K562 (cell line): ENCODE results near the gene ILK. TPM values are rescaled to one million over a fixed set of nuclear protein-coding genes. Genes with fewer than 3 reads are reported as not detected.

Source experiments
- CEBPG ChIP-seq, 3 experiments: fragments of 200-800 bp in 1 of 3; sonication (Bioruptor generic) in 1 of 3; sonication (generic) in 1 of 3; formaldehyde crosslinking in 1 of 3; IDR thresholded peaks in 2 of 3; conservative IDR thresholded peaks in 1 of 3; 2 replicates each; pipeline versions ENCODE4 v1.6.1 to v1.8.0; 2016 to 2022; ENCODE audit warnings: missing compliant biosample characterization in 2 of 3, missing genetic modification characterization in 2 of 3, mild to moderate bottlenecking in 1 of 3, missing genetic modification reagents in 1 of 3
- E2F8 ChIP-seq: fragments of 450-650 bp; IDR thresholded peaks from 2 replicates; pipeline ENCODE4 v1.7.1; 2018; ENCODE audit warnings: mild to moderate bottlenecking, low read depth; ENCODE audit not compliant: partially characterized antibody
- HDGF ChIP-seq: fragments of 450-650 bp; IDR thresholded peaks from 2 replicates; pipeline ENCODE4 v1.6.1; 2016
- IRF1 ChIP-seq: sonication (generic); formaldehyde crosslinking; IDR thresholded peaks from 2 replicates; pipeline ENCODE4 v1.8.0; 2022; ENCODE audit warnings: missing genetic modification reagents, mild to moderate bottlenecking, borderline replicate concordance
- KDM2B ChIP-seq: fragments of 250-450 bp; sonication (Bioruptor Pico); IDR thresholded peaks from 2 replicates; pipeline ENCODE4 v1.8.0; 2021; ENCODE audit warnings: mild to moderate bottlenecking, moderate library complexity
- KLF16 ChIP-seq: IDR thresholded peaks from 2 replicates; pipeline ENCODE4 v1.6.1; 2016; ENCODE audit warnings: antibody characterized with exemption
- MEIS2 ChIP-seq: fragments of 450-650 bp; IDR thresholded peaks from 2 replicates; pipeline ENCODE4 v1.6.1; 2014; ENCODE audit warnings: mild to moderate bottlenecking; ENCODE audit not compliant: partially characterized antibody
- POLR2A ChIP-seq: fragments of 450-650 bp; conservative IDR thresholded peaks from 2 replicates; pipeline ENCODE4 v1.6.1; 2016
- SNIP1 ChIP-seq: fragments of 450-650 bp; IDR thresholded peaks from 2 replicates; pipeline ENCODE4 v1.7.1; 2017; ENCODE audit warnings: low read depth, mild to moderate bottlenecking
- SRSF3 ChIP-seq: fragments of 200-400 bp; formaldehyde crosslinking; IDR thresholded peaks from 2 replicates; pipeline ENCODE4 v1.6.1; 2016; ENCODE audit warnings: mild to moderate bottlenecking, low read length, moderate library complexity; ENCODE audit not compliant: insufficient read depth
- TSC22D4 ChIP-seq: fragments of 450-650 bp; IDR thresholded peaks from 2 replicates; pipeline ENCODE4 v1.6.1; 2016; ENCODE audit warnings: missing genetic modification characterization, missing biosample characterization, control low read depth
- ZBTB1 ChIP-seq: sonication (generic); formaldehyde crosslinking; IDR thresholded peaks from 2 replicates; pipeline ENCODE4 v1.8.1; 2023; ENCODE audit warnings: missing genetic modification reagents, low read depth, mild to moderate bottlenecking, borderline replicate concordance
- ZBTB11 ChIP-seq, 3 experiments: fragments of 200-800 bp in 1 of 3; fragments of 250-450 bp in 1 of 3; fragments of 450-650 bp in 1 of 3; sonication (Bioruptor Pico) in 1 of 3; sonication (Bioruptor generic) in 1 of 3; formaldehyde crosslinking in 1 of 3; IDR thresholded peaks; 2 replicates each; pipeline versions ENCODE4 v1.6.1 to v1.8.0; 2016 to 2022; ENCODE audit warnings: mild to moderate bottlenecking in 2 of 3, missing genetic modification characterization in 2 of 3, missing compliant biosample characterization in 1 of 3, moderate library complexity in 1 of 3
- ZNF134 ChIP-seq: fragments of 250-450 bp; sonication (Bioruptor Pico); conservative IDR thresholded peaks from 2 replicates; pipeline ENCODE4 v1.4.0; 2020
- ZNF253 ChIP-seq: fragments of 250-450 bp; sonication (Bioruptor Pico); conservative IDR thresholded peaks from 2 replicates; pipeline ENCODE4 v1.6.1; 2021; ENCODE audit warnings: mild to moderate bottlenecking
- ZNF41 ChIP-seq: fragments of 250-450 bp; sonication (Bioruptor Pico); conservative IDR thresholded peaks from 2 replicates; pipeline ENCODE4 v1.4.0; 2020; ENCODE audit warnings: mild to moderate bottlenecking
- ZNF655 ChIP-seq: fragments of 250-450 bp; sonication (Bioruptor Pico); IDR thresholded peaks from 2 replicates; pipeline ENCODE4 v1.5.0; 2021
- ZNF699 ChIP-seq: fragments of 250-450 bp; sonication (Bioruptor Pico); IDR thresholded peaks from 2 replicates; pipeline ENCODE4 v1.8.0; 2021; ENCODE audit warnings: mild to moderate bottlenecking, moderate library complexity; ENCODE audit not compliant: insufficient replicate concordance
- ZNF766 ChIP-seq: fragments of 200-800 bp; sonication (Bioruptor generic); conservative IDR thresholded peaks from 2 replicates; pipeline ENCODE4 v1.6.1; 2016; ENCODE audit warnings: missing genetic modification characterization, missing compliant biosample characterization
- ZNF785 ChIP-seq: fragments of 250-450 bp; sonication (Bioruptor Pico); IDR thresholded peaks from 2 replicates; pipeline ENCODE4 v1.4.0; 2020; ENCODE audit warnings: mild to moderate bottlenecking
- polyA plus RNA-seq, 8 experiments: library from polyadenylated mRNA; depleted of rRNA in 4 of 8; stranded (reverse) in 5 of 8; unstranded in 3 of 8; fragments of >200 nt; fragmentation: Nextera tagmentation in 2 of 8; fragmentation: Illumina TruSeq in 1 of 8; extraction: Ambion mirVana in 2 of 8; extraction: Trizol in 1 of 8; gene quantifications; 2 replicates each; pipeline versions ENCODE4 v1.2.1 to v1.2.3, GENCODE V29; 2011 to 2014; ENCODE audit warnings: inconsistent platforms in 1 of 8, missing spikeins in 1 of 8
- total RNA-seq, 7 experiments: library from RNA; depleted of rRNA in 6 of 7; stranded (reverse); fragments of >200 nt in 6 of 7; fragmentation: Illumina TruSeq in 2 of 7; extraction: Trizol in 2 of 7; gene quantifications; 2 replicates each; pipeline versions ENCODE4 v1.2.1 to v1.2.3, GENCODE V29; 2011 to 2021; ENCODE audit warnings: low replicate concordance in 1 of 7

Gene ILK
- total and polyA plus RNA-seq, 9 of the 15 experiments (the other 6 are each of a cell fraction or from before 2014, with no cell fraction given), result 43.3 to 95.9 (median 58.9) TPM

- TF ChIP-seq ZBTB11 (CRISPR knock-in tag; IDR thresholded peaks at IDR 0.05), result peak in 1 of 3 experiments; percentile 44; a peak in 2 of 6 replicates
- no peak for TF ChIP-seq SNIP1
- TF ChIP-seq ZNF253 (CRISPR knock-in tag), result no peak
- peak; percentile 90 for TF ChIP-seq MEIS2
- TF ChIP-seq KDM2B (CRISPR knock-in tag), result no peak
- TF ChIP-seq ZNF655 (CRISPR knock-in tag), result no peak
- TF ChIP-seq ZNF766, result 0 out of 2 replicates have a peak, but pooled peaks have one; percentile 33
- TF ChIP-seq E2F8, result no peak
- TF ChIP-seq TSC22D4 (tag), result no peak
- TF ChIP-seq HDGF, result no peak
- no peak for TF ChIP-seq ZNF41 (CRISPR knock-in tag)
- TF ChIP-seq ZNF134 (CRISPR knock-in tag), result no peak
- TF ChIP-seq POLR2A, result no peak
- TF ChIP-seq CEBPG (CRISPR knock-in tag; IDR thresholded peaks at IDR 0.05), result no peak
- TF ChIP-seq CEBPG (tag; conservative IDR thresholded peaks at IDR 0.05 in 1 of 2, IDR thresholded peaks at IDR 0.05 in 1 of 2), result no peak
- no peak for TF ChIP-seq ZBTB1 (CRISPR knock-in tag)
- no peak for TF ChIP-seq ZNF785
- TF ChIP-seq KLF16, result peak; percentile 48; the same call in 1 of the 2 replicates
- TF ChIP-seq ZNF699 (CRISPR knock-in tag), result no peak
- no peak for TF ChIP-seq IRF1 (CRISPR knock-in tag)
- no peak for TF ChIP-seq SRSF3
Observed at GRCh38 chr11:6568191-6568918, 35.2 kb upstream of the ILK start (continued).
